Osteoblast (primary cell): ENCODE measurements around the gene RUNX2. TPM values are rescaled to one million over a fixed set of nuclear protein-coding genes. Genes with fewer than 3 reads are reported as not detected.

ENCODE experiments used
- DNase-seq: peaks from one replicate; pipeline ENCODE4 v3.0.0; 2011; ENCODE audit warnings: low spot score, mixed read lengths; ENCODE audit not compliant: insufficient read length; ENCODE audit errors: missing footprints
- H2AFZ ChIP-seq: 2 replicates; pipeline ENCODE4 v1.6.0; 2011; ENCODE audit warnings: mild to moderate bottlenecking, low read length
- H3K27ac ChIP-seq: 2 replicates; pipeline ENCODE4 v1.5.1; 2011; ENCODE audit warnings: mild to moderate bottlenecking, low read depth, low read length, moderate library complexity
- H3K27me3 ChIP-seq: 2 replicates; pipeline ENCODE4 v1.6.0; 2012; ENCODE audit warnings: mild to moderate bottlenecking, control low read depth, inconsistent platforms, low read length, moderate library complexity; ENCODE audit not compliant: insufficient read depth
- H3K36me3 ChIP-seq: 2 replicates; pipeline ENCODE4 v1.5.1; 2011; ENCODE audit warnings: mild to moderate bottlenecking, low read length, control low read depth, moderate library complexity; ENCODE audit not compliant: insufficient read depth
- H3K4me1 ChIP-seq: 2 replicates; pipeline ENCODE4 v1.5.1; 2011; ENCODE audit warnings: mild to moderate bottlenecking, low read length, control low read depth, moderate library complexity; ENCODE audit not compliant: insufficient read depth
- H3K4me2 ChIP-seq: 2 replicates; pipeline ENCODE4 v1.6.0; 2011; ENCODE audit warnings: mild to moderate bottlenecking, low read length; ENCODE audit not compliant: insufficient read depth
- H3K4me3 ChIP-seq: fragments of 200-600 bp; sonication (generic); 3 replicates; pipeline ENCODE4 v1.5.1; 2012; ENCODE audit warnings: mild to moderate bottlenecking, low read length, inconsistent platforms; ENCODE audit not compliant: insufficient read depth
- H3K79me2 ChIP-seq: 2 replicates; pipeline ENCODE4 v1.6.0; 2012; ENCODE audit warnings: mild to moderate bottlenecking, low read length, control low read depth, inconsistent platforms; ENCODE audit not compliant: insufficient read depth
- H3K9me3 ChIP-seq: 2 replicates; pipeline ENCODE4 v1.5.1; 2011; ENCODE audit warnings: low read depth, low read length, control low read depth
- H4K20me1 ChIP-seq: 2 replicates; pipeline ENCODE4 v1.6.0; 2012; ENCODE audit warnings: mild to moderate bottlenecking, low read length, control low read depth; ENCODE audit not compliant: insufficient read depth
- CTCF ChIP-seq: IDR thresholded peaks from 2 replicates; pipeline ENCODE4 v1.5.1; 2011; ENCODE audit warnings: mild to moderate bottlenecking, low read depth, low read length, moderate library complexity; ENCODE audit errors: extremely low read depth
- total RNA-seq: library from RNA; depleted of rRNA; stranded (reverse); fragments of >200 nt; gene quantifications from 2 replicates; pipeline ENCODE4 v1.2.3, GENCODE V29; 2012

The RUNX2 gene
- total RNA-seq, 1 donor: 30.0 TPM

GRCh38 chr6:45445749-45446549 lies 117.8 kb downstream of the RUNX2 start:
- peak overlapping the region; percentile 63 for H3K4me2 ChIP-seq
- no peak for TF ChIP-seq CTCF
- peak overlapping the region; percentile 64 for H3K27ac ChIP-seq
- peaks cover 64% of the 10 kb centered on the region for H3K4me1 ChIP-seq
- peaks cover 33% of the 10 kb centered on the region for H3K36me3 ChIP-seq
- no peaks in the 10 kb centered on the region for H3K9me3 ChIP-seq
- no peak overlapping the region for H2AFZ ChIP-seq
- no peaks in the 10 kb centered on the region for H4K20me1 ChIP-seq
- no peaks in the 10 kb centered on the region for H3K27me3 ChIP-seq
- DNase-seq: peak; percentile 90
- H3K4me3 ChIP-seq: peak overlapping the region; percentile 8
- H3K79me2 ChIP-seq: peaks cover 49% of the 10 kb centered on the region

- peaks cover 39% of the 10 kb centered on the region for H3K36me3 ChIP-seq
- H3K27ac ChIP-seq: peak overlapping the region; percentile 61
- H3K79me2 ChIP-seq: peaks cover 49% of the 10 kb centered on the region
- peaks cover 58% of the 10 kb centered on the region for H3K4me1 ChIP-seq
- H3K4me2 ChIP-seq: no peak overlapping the region
- H2AFZ ChIP-seq: no peak overlapping the region
- no peak for DNase-seq
- no peak overlapping the region for H3K4me3 ChIP-seq
- no peaks in the 10 kb centered on the region for H3K27me3 ChIP-seq
- H3K9me3 ChIP-seq: no peaks in the 10 kb centered on the region
- no peaks in the 10 kb centered on the region for H4K20me1 ChIP-seq
- TF ChIP-seq CTCF: no peak
Measured at GRCh38 chr6:45447005-45447404, 118.9 kb downstream of the RUNX2 start.

- Histone ChIP-seq H3K9me3 (no peaks in the 10 kb centered on the region), H3K27ac (no peak overlapping the region), H2AFZ (no peak overlapping the region), H3K4me2 (no peak overlapping the region), H3K4me3 (no peak overlapping the region), H3K36me3 (peaks cover 42% of the 10 kb centered on the region), H3K79me2 (peaks cover 47% of the 10 kb centered on the region), H3K27me3 (no peaks in the 10 kb centered on the region), H3K4me1 (peaks cover 50% of the 10 kb centered on the region), H4K20me1 (no peaks in the 10 kb centered on the region)
- TF ChIP-seq CTCF: no peak
- DNase-seq: no peak
Measured at GRCh38 chr6:45447716-45448115, 119.6 kb downstream of the RUNX2 start.
